Thyroid gland (tissue), 4 donors: ENCODE results near the gene ALG5. TPM values are rescaled to one million over a fixed set of nuclear protein-coding genes. Genes with fewer than 3 reads are reported as not detected.

ENCODE experiments used
- DNase-seq, 2 donors: peaks; one replicate each; pipeline ENCODE4 v3.0.0-alpha.2; 2019
- H3K27ac ChIP-seq, 3 donors: fragments of 200-600 bp; sonication (generic); 1 replicate in 2 of 3; 2 replicates in 1 of 3; pipeline ENCODE4 v1.5.1; 2016 to 2019; ENCODE audit warnings: mild to moderate bottlenecking in 1 of 3, moderate library complexity in 1 of 3
- H3K27me3 ChIP-seq: fragments of 200-600 bp; sonication (generic); one replicate; pipeline ENCODE4 v1.5.1; 2019
- H3K36me3 ChIP-seq, 2 donors: fragments of 200-600 bp; sonication (generic); one replicate each; pipeline ENCODE4 v1.5.1; 2016 to 2019
- H3K4me1 ChIP-seq, 2 donors: fragments of 200-600 bp; sonication (generic); one replicate each; pipeline ENCODE4 v1.5.1; 2017 to 2019
- H3K4me3 ChIP-seq, 3 donors: fragments of 200-600 bp; sonication (generic); replicated peaks in 1 of 3; 1 replicate in 2 of 3; 2 replicates in 1 of 3; pipeline ENCODE4 v1.5.1; 2016; ENCODE audit warnings: mild to moderate bottlenecking in 1 of 3
- H3K9me3 ChIP-seq: fragments of 200-600 bp; sonication (generic); one replicate; pipeline ENCODE4 v1.5.1; 2017
- CTCF ChIP-seq, 6 experiments: fragments of 200-600 bp in 3 of 6; fragments of 450-650 bp in 3 of 6; sonication (generic) in 3 of 6; IDR thresholded peaks; one replicate each; pipeline ENCODE4 v1.5.1; 2016 to 2019; ENCODE audit warnings: antibody characterized with exemption in 6 of 6, mild to moderate bottlenecking in 2 of 6, inconsistent platforms in 1 of 6, moderate library complexity in 1 of 6
- POLR2A ChIP-seq, 2 donors: fragments of 450-650 bp; IDR thresholded peaks; one replicate each; pipeline ENCODE4 v1.6.1; 2017; ENCODE audit warnings: antibody characterized with exemption in 2 of 2, mild to moderate bottlenecking in 2 of 2, moderate library complexity in 1 of 2
- WGBS, 2 donors: methylation state at CpG; one replicate each; pipeline ENCODE4 v1.1.5; 2017; 5-methylcytosine and 5-hydroxymethylcytosine counted together
- intact Hi-C: fragments of 100-400 bp; cut with DNase I; formaldehyde crosslinking; loops from one replicate; pipeline ENCODE4 v1.15.1; 2023
- total RNA-seq, 4 donors: library from RNA; depleted of rRNA; stranded (reverse); fragments of >200 nt; gene quantifications; one replicate each; pipeline ENCODE4 v1.2.3, GENCODE V29; 2016

ALG5 gene
- total RNA-seq, 4 donors from 2014 or later = 41.4 to 74.1 (median 70.0) TPM

- Histone ChIP-seq H3K4me1 (no peaks in the 10 kb centered on the region), H3K27me3 (no peaks in the 10 kb centered on the region), H3K36me3 (peaks cover 49 to 75% of the 10 kb centered on the region in 2 donors), H3K27ac (no peak overlapping the region), H3K9me3 (no peaks in the 10 kb centered on the region), H3K4me3 (no peak overlapping the region)
- TF ChIP-seq CTCF (IDR thresholded peaks at IDR 0.05) = no peak
- TF ChIP-seq POLR2A (IDR thresholded peaks at IDR 0.05) = no peak
- intact Hi-C loops = no loop called here
- no peak for DNase-seq
Observed at GRCh38 chr13:37039896-37040295, 40.8 kb upstream of the ALG5 start.

- Histone ChIP-seq H3K4me3 (no peak overlapping the region), H3K36me3 (peaks cover 36 to 77% of the 10 kb centered on the region in 2 donors), H3K9me3 (no peaks in the 10 kb centered on the region), H3K27me3 (no peaks in the 10 kb centered on the region), H3K4me1 (no peaks in the 10 kb centered on the region), H3K27ac (no peak overlapping the region)
- WGBS, 2 donors = 94 to 98% methylated on average over 3 of the region's 3 CpGs
- no peak for TF ChIP-seq CTCF (IDR thresholded peaks at IDR 0.05)
- TF ChIP-seq POLR2A (IDR thresholded peaks at IDR 0.05) = no peak
- no peak for DNase-seq
- intact Hi-C loops = no loop called here
Observed at GRCh38 chr13:37037241-37037640, 38.1 kb upstream of the ALG5 start.

GRCh38 chr13:37029617-37030016 is 30.5 kb upstream of the ALG5 start:
- Histone ChIP-seq H3K4me3 (no peak overlapping the region), H3K27ac (no peak overlapping the region), H3K36me3 (peaks cover 17 to 52% of the 10 kb centered on the region in 2 donors), H3K9me3 (no peaks in the 10 kb centered on the region), H3K27me3 (no peaks in the 10 kb centered on the region), H3K4me1 (no peaks in the 10 kb centered on the region)
- no peak for DNase-seq
- no peak for TF ChIP-seq POLR2A (IDR thresholded peaks at IDR 0.05)
- no peak for TF ChIP-seq CTCF (IDR thresholded peaks at IDR 0.05)
- intact Hi-C loops = no loop called here
- WGBS, 2 donors = 95 to 96% methylated on average over 4 of the region's 4 CpGs

- H3K36me3 ChIP-seq = peaks cover 26 to 53% of the 10 kb centered on the region in 2 donors
Observed at GRCh38 chr13:37027639-37028038, 28.5 kb upstream of the ALG5 start.

GRCh38 chr13:37026771-37027170 is 27.6 kb upstream of the ALG5 start:
- TF ChIP-seq POLR2A (IDR thresholded peaks at IDR 0.05) (no peak), CTCF (IDR thresholded peaks at IDR 0.05) (no peak)
- H3K36me3 ChIP-seq = peaks cover 27 to 51% of the 10 kb centered on the region in 2 donors
- 94 to 96% methylated on average over 1 of the region's 1 CpG for WGBS, 2 donors

More at GRCh38 chr13:37027639-37028038, 28.5 kb upstream of the ALG5 start:
- TF ChIP-seq POLR2A (IDR thresholded peaks at IDR 0.05) (no peak), CTCF (IDR thresholded peaks at IDR 0.05) (no peak)
- H3K9me3 ChIP-seq = no peaks in the 10 kb centered on the region
- WGBS, 2 donors = 89 to 91% methylated on average over 2 of the region's 2 CpGs
- intact Hi-C loops = no loop called here
- no peak for DNase-seq
- no peak overlapping the region for H3K27ac ChIP-seq
- H3K27me3 ChIP-seq = no peaks in the 10 kb centered on the region
- no peak overlapping the region for H3K4me3 ChIP-seq
- no peaks in the 10 kb centered on the region for H3K4me1 ChIP-seq

More at GRCh38 chr13:37026771-37027170, 27.6 kb upstream of the ALG5 start:
- DNase-seq = no peak
- intact Hi-C loops = no loop called here
- Histone ChIP-seq H3K4me3 (no peak overlapping the region), H3K4me1 (no peaks in the 10 kb centered on the region), H3K27me3 (no peaks in the 10 kb centered on the region), H3K27ac (no peak overlapping the region), H3K9me3 (no peaks in the 10 kb centered on the region)
